WTC11 (cell line): ENCODE measurements around the gene KNDC1. TPM values are rescaled to one million over a fixed set of nuclear protein-coding genes. Genes with fewer than 3 reads are reported as not detected.

Experiments
- ATAC-seq: fragments of 200-7000 bp; cut with Tn5 transposase; 2 replicates; pipeline ENCODE4 v1.10.0; 2021; ENCODE audit warnings: mild to moderate bottlenecking, moderate library complexity
- CTCF ChIA-PET: fragments of 300-600 bp; sonication (Branson Sonifier 250); formaldehyde crosslinking; loops from one replicate; lab custom pipeline; 2021; ENCODE audit warnings: antibody characterized with exemption; lab: Charles Lee
- POLR2A ChIA-PET: fragments of 350-600 bp; sonication (Branson Sonifier 250); formaldehyde crosslinking; loops from one replicate; lab custom pipeline; 2021; ENCODE audit warnings: antibody characterized with exemption; lab: Charles Lee
- DNase-seq: peaks from one replicate; pipeline ENCODE4 v3.0.0; 2021; ENCODE audit warnings: low spot score
- H3K27ac Mint-ChIP-seq: 2 replicates; pipeline ENCODE4 v1.8.0; 2021; ENCODE audit warnings: mixed read lengths
- H3K27me3 Mint-ChIP-seq: 2 replicates; pipeline ENCODE4 v1.8.0; 2021; ENCODE audit warnings: low read depth, mild to moderate bottlenecking, moderate library complexity, mixed read lengths
- H3K36me3 Mint-ChIP-seq: 2 replicates; pipeline ENCODE4 v1.8.0; 2021; ENCODE audit warnings: mixed read lengths
- H3K4me1 Mint-ChIP-seq: 2 replicates; pipeline ENCODE4 v1.8.0; 2022; ENCODE audit warnings: mixed read lengths
- H3K4me3 Mint-ChIP-seq: 2 replicates; pipeline ENCODE4 v1.8.0; 2021; ENCODE audit warnings: mild to moderate bottlenecking, moderate library complexity, mixed read lengths
- H3K9me3 Mint-ChIP-seq: 2 replicates; pipeline ENCODE4 v1.8.0; 2021; ENCODE audit warnings: mixed read lengths
- AFF4 ChIP-seq: sonication (generic); formaldehyde crosslinking; IDR thresholded peaks from 2 replicates; pipeline ENCODE4 v1.8.1; 2023; ENCODE audit warnings: mild to moderate bottlenecking, missing genetic modification reagents, borderline replicate concordance
- ARID4B ChIP-seq: sonication (generic); formaldehyde crosslinking; IDR thresholded peaks from 2 replicates; pipeline ENCODE4 v1.8.0; 2023; ENCODE audit warnings: missing genetic modification reagents, mild to moderate bottlenecking, borderline replicate concordance
- ATF2 ChIP-seq: sonication (generic); formaldehyde crosslinking; IDR thresholded peaks from 2 replicates; pipeline ENCODE4 v1.8.1; 2022; ENCODE audit warnings: low read depth, missing genetic modification reagents, borderline replicate concordance
- CBFB ChIP-seq: sonication (generic); formaldehyde crosslinking; IDR thresholded peaks from 2 replicates; pipeline ENCODE4 v1.8.1; 2022; ENCODE audit warnings: mild to moderate bottlenecking, low read depth, missing genetic modification reagents
- CREB1 ChIP-seq: sonication (generic); formaldehyde crosslinking; IDR thresholded peaks from 2 replicates; pipeline ENCODE4 v1.8.0; 2023; ENCODE audit warnings: mild to moderate bottlenecking, missing genetic modification reagents
- FOXP4 ChIP-seq: sonication (generic); formaldehyde crosslinking; IDR thresholded peaks from 2 replicates; pipeline ENCODE4 v1.8.0; 2022; ENCODE audit warnings: mild to moderate bottlenecking, missing genetic modification reagents
- NFATC4 ChIP-seq: fragments of 250-450 bp; sonication (Bioruptor Pico); IDR thresholded peaks from 2 replicates; pipeline ENCODE4 v1.9.0; 2021; ENCODE audit warnings: mild to moderate bottlenecking
- NR1H2 ChIP-seq: sonication (generic); formaldehyde crosslinking; IDR thresholded peaks from 2 replicates; pipeline ENCODE4 v1.9.0; 2021; ENCODE audit warnings: mild to moderate bottlenecking, moderate library complexity, missing genetic modification reagents
- NR2C2 ChIP-seq: sonication (generic); formaldehyde crosslinking; IDR thresholded peaks from 2 replicates; pipeline ENCODE4 v1.8.0; 2022; ENCODE audit warnings: mild to moderate bottlenecking, missing genetic modification reagents
- OVOL2 ChIP-seq: fragments of 250-450 bp; sonication (Bioruptor Pico); IDR thresholded peaks from 2 replicates; pipeline ENCODE4 v1.9.0; 2021; ENCODE audit warnings: mild to moderate bottlenecking, borderline replicate concordance
- SMAD3 ChIP-seq: sonication (generic); formaldehyde crosslinking; IDR thresholded peaks from 2 replicates; pipeline ENCODE4 v1.8.0; 2022; ENCODE audit warnings: missing genetic modification reagents, mild to moderate bottlenecking, borderline replicate concordance
- USF1 ChIP-seq: sonication (generic); formaldehyde crosslinking; IDR thresholded peaks from 2 replicates; pipeline ENCODE4 v1.8.0; 2022; ENCODE audit warnings: mild to moderate bottlenecking, missing genetic modification reagents
- microRNA-seq: library from miRNA; unstranded; fragments of <30 nt; microRNA quantifications from one replicate; pipeline ENCODE4 v1.2.0, GENCODE V29; 2022; ENCODE audit warnings: borderline number of aligned reads
- total RNA-seq: library from RNA; stranded (reverse); gene quantifications from 3 replicates; pipeline ENCODE4 v1.2.3, GENCODE V29; 2021
- TF ChIP-seq, protein P1 (sequence below): fragments of 250-450 bp; sonication (Bioruptor Pico); IDR thresholded peaks from 2 replicates; pipeline ENCODE4 v1.9.0; 2021; ENCODE audit warnings: mild to moderate bottlenecking

KNDC1 gene
- total RNA-seq, 1 experiment from 2014 or later, result 26.6 TPM

GRCh38 chr10:133275684-133276092 lies 115.7 kb downstream of the KNDC1 start:
- Mint-ChIP-seq H3K27ac (no peak overlapping the region), H3K4me3 (peak overlapping the region; percentile 54), H3K4me1 (peaks cover 6% of the 10 kb centered on the region; the same call in 1 of the 2 replicates), H3K27me3 (no peaks in the 10 kb centered on the region)
- ATAC-seq, result no peak; the same call in 1 of the 2 replicates
- no peak for DNase-seq
- CTCF ChIA-PET, result interaction anchor here (0.6 to 2.6 kb wide), 13 partner anchors 9 to 475 kb away, joined by 3 to 23 read pairs (median 5); no protein-coding TSS in a partner anchor
- POLR2A ChIA-PET, result no interaction called here
- TF ChIP-seq NR2C2 (CRISPR knock-in tag), result no peak
- TF ChIP-seq NR1H2 (CRISPR knock-in tag), result no peak
- TF ChIP-seq OVOL2 (CRISPR knock-in tag), result no peak
- no peak for TF ChIP-seq CREB1
- TF ChIP-seq AFF4, result no peak
- no peak for TF ChIP-seq ATF2 (CRISPR knock-in tag)
- TF ChIP-seq SMAD3, result no peak
- TF ChIP-seq CBFB (CRISPR knock-in tag), result no peak
- no peak for TF ChIP-seq FOXP4 (CRISPR knock-in tag)
- TF ChIP-seq USF1 (CRISPR knock-in tag), result no peak
- TF ChIP-seq ARID4B, result no peak
- TF ChIP-seq, protein P1, sequence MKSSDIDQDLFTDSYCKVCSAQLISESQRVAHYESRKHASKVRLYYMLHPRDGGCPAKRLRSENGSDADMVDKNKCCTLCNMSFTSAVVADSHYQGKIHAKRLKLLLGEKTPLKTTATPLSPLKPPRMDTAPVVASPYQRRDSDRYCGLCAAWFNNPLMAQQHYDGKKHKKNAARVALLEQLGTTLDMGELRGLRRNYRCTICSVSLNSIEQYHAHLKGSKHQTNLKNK (CRISPR knock-in tag), result no peak
- no peak for TF ChIP-seq NFATC4 (CRISPR knock-in tag)
- TF ChIP-seq, all 79 proteins: peak for 0
- no peaks in the 10 kb centered on the region for H3K9me3 Mint-ChIP-seq
- no peaks in the 10 kb centered on the region for H3K36me3 Mint-ChIP-seq

Small RNA genes lying within 50 kb of the gene (microRNA-seq; reads per million reads assigned to microRNA genes)
- gene MIR202, result not detected

Other genes with a start within 250 kb of the KNDC1 start
- 2.9 to 3.4 TPM (median 3.3 TPM) in 3 replicates for gene CFAP46, start 217.6 kb upstream of the KNDC1 start, total RNA-seq
- gene ADGRA1, start 72.3 kb upstream of the KNDC1 start, total RNA-seq, result 0.11 to 0.20 TPM (median 0.18 TPM) in 3 replicates
- gene UTF1, start 70.0 kb downstream of the KNDC1 start, total RNA-seq, result 140 to 196 TPM (median 143 TPM) in 3 replicates
- gene VENTX, start 77.6 kb downstream of the KNDC1 start, total RNA-seq, result 21.5 to 28.0 TPM (median 22.5 TPM) in 3 replicates
- gene ADAM8, start 116.6 kb downstream of the KNDC1 start, total RNA-seq, result 7.2 to 9.5 TPM (median 7.2 TPM) in 3 replicates
- 53.2 to 62.5 TPM (median 53.8 TPM) in 3 replicates for gene TUBGCP2, start 148.7 kb downstream of the KNDC1 start, total RNA-seq
- 69.6 to 86.4 TPM (median 73.2 TPM) in 3 replicates for gene ZNF511, start 148.7 kb downstream of the KNDC1 start, total RNA-seq
- 0.63 to 1.8 TPM (median 1.4 TPM) in 3 replicates for gene CALY, start 176.7 kb downstream of the KNDC1 start, total RNA-seq
- 0.31 to 0.48 TPM in 2 of 3 replicates, not detected in the other for gene PRAP1, start 187.2 kb downstream of the KNDC1 start, total RNA-seq
- 31.3 to 40.5 TPM (median 33.8 TPM) in 3 replicates for gene FUOM, start 197.8 kb downstream of the KNDC1 start, total RNA-seq
- gene ECHS1, start 213.1 kb downstream of the KNDC1 start, total RNA-seq, result 84.1 to 91.8 TPM (median 88.8 TPM) in 3 replicates
- 3.6 to 5.6 TPM (median 5.2 TPM) in 3 replicates for gene PAOX, start 219.0 kb downstream of the KNDC1 start, total RNA-seq
- 51.8 to 63.0 TPM (median 53.0 TPM) in 3 replicates for gene MTG1, start 233.9 kb downstream of the KNDC1 start, total RNA-seq